Liver (tissue), 9 donors: ENCODE measurements around the gene FGFRL1. TPM values are rescaled to one million over a fixed set of nuclear protein-coding genes. Genes with fewer than 3 reads are reported as not detected.

ENCODE experiments used
- DNase-seq: peaks from one replicate; pipeline ENCODE4 v3.0.0-alpha.2; 2017; ENCODE audit warnings: low spot score
- H3K27ac ChIP-seq, 2 donors: one replicate each; pipeline ENCODE4 v1.7.0; 2013; ENCODE audit warnings: inconsistent platforms in 2 of 2, low read length in 2 of 2, control low read depth in 1 of 2, low read depth in 1 of 2, mild to moderate bottlenecking in 1 of 2
- H3K27me3 ChIP-seq, 4 donors: one replicate each; pipeline versions ENCODE4 v1.6.1 to v1.7.0; 2013; ENCODE audit warnings: low read length in 3 of 4, inconsistent platforms in 1 of 4, mild to moderate bottlenecking in 1 of 4, moderate library complexity in 1 of 4; ENCODE audit not compliant: control insufficient read depth in 4 of 4, insufficient read depth in 4 of 4
- H3K36me3 ChIP-seq, 4 donors: one replicate each; pipeline versions ENCODE4 v1.6.1 to v1.7.0; 2013; ENCODE audit warnings: low read length in 3 of 4, mild to moderate bottlenecking in 3 of 4, low read depth in 1 of 4, moderate library complexity in 1 of 4; ENCODE audit not compliant: control insufficient read depth in 4 of 4, insufficient read depth in 3 of 4
- H3K4me1 ChIP-seq, 4 donors: one replicate each; pipeline versions ENCODE4 v1.6.1 to v1.7.0; 2013; ENCODE audit warnings: low read length in 3 of 4, mild to moderate bottlenecking in 3 of 4, moderate library complexity in 1 of 4; ENCODE audit not compliant: control insufficient read depth in 4 of 4, insufficient read depth in 4 of 4
- H3K4me3 ChIP-seq, 3 donors: one replicate each; pipeline versions ENCODE4 v1.6.1 to v1.7.0; 2013; ENCODE audit warnings: low read length in 3 of 3, control low read depth in 1 of 3, low read depth in 1 of 3, mild to moderate bottlenecking in 1 of 3
- H3K9ac ChIP-seq, 2 donors: one replicate each; pipeline ENCODE4 v1.7.0; 2013; ENCODE audit warnings: low read length in 2 of 2, mild to moderate bottlenecking in 2 of 2, moderate library complexity in 2 of 2, control low read depth in 1 of 2, low read depth in 1 of 2
- H3K9me3 ChIP-seq, 4 donors: one replicate each; pipeline versions ENCODE4 v1.6.1 to v1.7.0; 2013; ENCODE audit warnings: low read length in 3 of 4; ENCODE audit not compliant: control insufficient read depth in 4 of 4
- ATF3 ChIP-seq: IDR thresholded peaks from 2 replicates; pipeline ENCODE4 v1.6.1; 2016; ENCODE audit warnings: antibody characterized with exemption
- CTCF ChIP-seq: fragments of 150-350 bp; IDR thresholded peaks from 2 replicates; pipeline ENCODE4 v1.5.1; 2017; ENCODE audit warnings: improper control_type of control experiment, low read depth, low read length; ENCODE audit not compliant: missing input control
- EGR1 ChIP-seq, 2 donors: IDR thresholded peaks; 2 replicates each; pipeline ENCODE4 v1.6.1; 2016 to 2018; ENCODE audit warnings: antibody characterized with exemption in 2 of 2, low read depth in 2 of 2
- FOXA1 ChIP-seq: IDR thresholded peaks from 2 replicates; pipeline ENCODE4 v1.6.1; 2016; ENCODE audit warnings: antibody characterized with exemption
- FOXA2 ChIP-seq: IDR thresholded peaks from 2 replicates; pipeline ENCODE4 v1.6.1; 2016; ENCODE audit warnings: antibody characterized with exemption
- HNF4A ChIP-seq, 2 donors: conservative IDR thresholded peaks; 2 replicates each; pipeline ENCODE4 v1.6.1; 2016; ENCODE audit warnings: antibody characterized with exemption in 2 of 2, mild to moderate bottlenecking in 2 of 2
- HNF4G ChIP-seq: IDR thresholded peaks from 2 replicates; pipeline ENCODE4 v1.6.1; 2016; ENCODE audit warnings: antibody characterized with exemption
- MAX ChIP-seq: IDR thresholded peaks from 2 replicates; pipeline ENCODE4 v1.6.1; 2016; ENCODE audit warnings: antibody characterized with exemption
- NR2F2 ChIP-seq: IDR thresholded peaks from 2 replicates; pipeline ENCODE4 v1.6.1; 2016; ENCODE audit warnings: antibody characterized with exemption
- RAD21 ChIP-seq, 2 donors: IDR thresholded peaks; 2 replicates each; pipeline ENCODE4 v1.6.1; 2016; ENCODE audit warnings: antibody characterized with exemption in 2 of 2, mild to moderate bottlenecking in 2 of 2
- REST ChIP-seq: IDR thresholded peaks from 2 replicates; pipeline ENCODE4 v1.6.1; 2016; ENCODE audit warnings: antibody characterized with exemption, mild to moderate bottlenecking
- RXRA ChIP-seq, 2 donors: IDR thresholded peaks; 2 replicates each; pipeline ENCODE4 v1.6.1; 2017 to 2018; ENCODE audit warnings: antibody characterized with exemption in 2 of 2, mild to moderate bottlenecking in 1 of 2
- SP1 ChIP-seq: IDR thresholded peaks from 2 replicates; pipeline ENCODE4 v1.6.1; 2018; ENCODE audit warnings: antibody characterized with exemption, mild to moderate bottlenecking
- TAF1 ChIP-seq: conservative IDR thresholded peaks from 2 replicates; pipeline ENCODE4 v1.6.1; 2016; ENCODE audit warnings: antibody characterized with exemption, mild to moderate bottlenecking
- ZBTB33 ChIP-seq: IDR thresholded peaks from 2 replicates; pipeline ENCODE4 v1.6.1; 2016; ENCODE audit warnings: antibody characterized with exemption
- WGBS: extraction: QIAGEN DNeasy Blood & Tissue Kit; methylation state at CpG from one replicate; pipeline ENCODE4 v1.1.7; 2013; 5-methylcytosine and 5-hydroxymethylcytosine counted together
- polyA plus RNA-seq, 2 donors: library from polyadenylated mRNA; stranded (reverse) in 1 of 2; unstranded in 1 of 2; fragments of 200-250 nt in 1 of 2; fragments of >200 nt in 1 of 2; fragmentation: Nextera tagmentation in 1 of 2; extraction: Ambion mirVana in 1 of 2; gene quantifications; one replicate each; pipeline versions ENCODE4 v1.2.1 to v1.2.3, GENCODE V29; 2013 to 2015
- total RNA-seq, 2 donors: library from RNA; depleted of rRNA; stranded (reverse); fragments of >200 nt; gene quantifications; one replicate each; pipeline ENCODE4 v1.2.3, GENCODE V29; 2014
- donor health status: healthy.
- donor health status: healthy.
- donor health status: healthy.
- donor health status: healthy.
- donor health status: healthy.

The FGFRL1 gene
- total and polyA plus RNA-seq, 4 donors, result 14.2 to 49.1 (median 22.4) TPM

GRCh38 chr4:996030-996996 lies 15.1 kb upstream of the FGFRL1 start:
- Histone ChIP-seq H3K9me3 (no peaks in the 10 kb centered on the region), H3K27me3 (no peaks in the 10 kb centered on the region), H3K36me3 (no peaks in the 10 kb centered on the region), H3K4me3 (no peak overlapping the region), H3K27ac (no peak overlapping the region), H3K9ac (no peak overlapping the region), H3K4me1 (peaks cover 6 to 31% (median 20%) of the 10 kb centered on the region in 4 donors)
- no peak for DNase-seq
- WGBS, result 84% methylated on average over 15 of the region's 15 CpGs
- TF ChIP-seq RXRA (IDR thresholded peaks at IDR 0.05) (no peak), EGR1 (IDR thresholded peaks at IDR 0.05; ENCODE audit: low read depth in 2 of 2) (no peak), REST (no peak), MAX (no peak), CTCF (no peak), HNF4A (conservative IDR thresholded peaks at IDR 0.05) (no peak)

- H3K9ac ChIP-seq, result no peak overlapping the region
- peaks cover 3 to 26% (median 17%) of the 10 kb centered on the region in 4 donors for H3K4me1 ChIP-seq
- no peak overlapping the region for H3K27ac ChIP-seq
- H3K36me3 ChIP-seq, result no peaks in the 10 kb centered on the region
- peak overlapping the region in 1 of 3 donors; percentile 44 for H3K4me3 ChIP-seq
- H3K9me3 ChIP-seq, result no peaks in the 10 kb centered on the region
- no peaks in the 10 kb centered on the region for H3K27me3 ChIP-seq
- TF ChIP-seq TAF1, result no peak
- no peak for TF ChIP-seq ATF3
- TF ChIP-seq HNF4G, result no peak
- TF ChIP-seq RXRA (IDR thresholded peaks at IDR 0.05), result no peak
- no peak for TF ChIP-seq FOXA1
- no peak for TF ChIP-seq HNF4A (conservative IDR thresholded peaks at IDR 0.05)
- no peak for TF ChIP-seq SP1
- TF ChIP-seq RAD21 (IDR thresholded peaks at IDR 0.05), result no peak
- TF ChIP-seq NR2F2, result no peak
- TF ChIP-seq FOXA2, result no peak
- TF ChIP-seq ZBTB33, result no peak
- TF ChIP-seq CTCF, result no peak
- no peak for DNase-seq
- 22% methylated on average over 25 of the region's 25 CpGs for WGBS
Measured at GRCh38 chr4:996997-997374, 14.4 kb upstream of the FGFRL1 start.
